Ovary (tissue), 3 donors: ENCODE measurements around the gene ADAM11.

ENCODE experiments used
- POLR2A ChIP-seq: fragments of 450-650 bp; IDR thresholded peaks from one replicate; pipeline ENCODE4 v1.6.1; 2017; ENCODE audit warnings: antibody characterized with exemption, mild to moderate bottlenecking, moderate library complexity
- TF ChIP-seq, protein P1 (sequence below), 3 donors: fragments of 450-650 bp in 2 of 3; fragments of 200-600 bp in 1 of 3; IDR thresholded peaks; one replicate each; pipeline versions ENCODE4 v1.5.1 to v1.8.0; 2016 to 2022; ENCODE audit warnings: antibody characterized with exemption in 3 of 3, mild to moderate bottlenecking in 1 of 3
- donor health status: DM: no; HTN: no; CAD: no.

DNA sequence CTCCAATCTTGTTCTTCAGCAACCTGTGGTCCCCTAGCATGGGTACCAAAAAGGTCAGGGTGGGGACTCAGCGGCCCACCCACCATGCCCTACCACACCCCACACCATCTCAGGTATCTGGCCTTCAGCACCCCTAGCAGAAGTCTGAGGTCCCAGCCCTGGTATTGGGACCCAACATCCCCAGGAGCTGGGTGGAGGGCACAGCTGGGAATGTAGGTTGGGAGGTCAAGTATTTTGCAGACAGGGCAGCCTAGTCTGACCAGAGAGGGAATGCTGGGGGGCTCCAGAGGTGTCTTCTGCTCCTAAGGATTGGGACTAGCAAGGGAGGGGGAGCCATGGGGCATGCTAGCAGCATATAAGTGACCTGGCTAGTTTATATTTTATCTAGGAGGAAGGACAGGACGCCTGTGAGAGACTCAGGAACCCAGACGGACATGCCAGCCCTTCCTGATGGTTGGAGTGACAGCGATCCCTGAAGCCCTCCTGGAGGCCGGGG, 822 bp upstream of the ADAM11 start:
- TF ChIP-seq, protein P1, sequence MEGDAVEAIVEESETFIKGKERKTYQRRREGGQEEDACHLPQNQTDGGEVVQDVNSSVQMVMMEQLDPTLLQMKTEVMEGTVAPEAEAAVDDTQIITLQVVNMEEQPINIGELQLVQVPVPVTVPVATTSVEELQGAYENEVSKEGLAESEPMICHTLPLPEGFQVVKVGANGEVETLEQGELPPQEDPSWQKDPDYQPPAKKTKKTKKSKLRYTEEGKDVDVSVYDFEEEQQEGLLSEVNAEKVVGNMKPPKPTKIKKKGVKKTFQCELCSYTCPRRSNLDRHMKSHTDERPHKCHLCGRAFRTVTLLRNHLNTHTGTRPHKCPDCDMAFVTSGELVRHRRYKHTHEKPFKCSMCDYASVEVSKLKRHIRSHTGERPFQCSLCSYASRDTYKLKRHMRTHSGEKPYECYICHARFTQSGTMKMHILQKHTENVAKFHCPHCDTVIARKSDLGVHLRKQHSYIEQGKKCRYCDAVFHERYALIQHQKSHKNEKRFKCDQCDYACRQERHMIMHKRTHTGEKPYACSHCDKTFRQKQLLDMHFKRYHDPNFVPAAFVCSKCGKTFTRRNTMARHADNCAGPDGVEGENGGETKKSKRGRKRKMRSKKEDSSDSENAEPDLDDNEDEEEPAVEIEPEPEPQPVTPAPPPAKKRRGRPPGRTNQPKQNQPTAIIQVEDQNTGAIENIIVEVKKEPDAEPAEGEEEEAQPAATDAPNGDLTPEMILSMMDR (IDR thresholded peaks at IDR 0.05) = no peak
- TF ChIP-seq POLR2A = no peak
